ENCODE measurements around the gene DNAH6.

DNA sequence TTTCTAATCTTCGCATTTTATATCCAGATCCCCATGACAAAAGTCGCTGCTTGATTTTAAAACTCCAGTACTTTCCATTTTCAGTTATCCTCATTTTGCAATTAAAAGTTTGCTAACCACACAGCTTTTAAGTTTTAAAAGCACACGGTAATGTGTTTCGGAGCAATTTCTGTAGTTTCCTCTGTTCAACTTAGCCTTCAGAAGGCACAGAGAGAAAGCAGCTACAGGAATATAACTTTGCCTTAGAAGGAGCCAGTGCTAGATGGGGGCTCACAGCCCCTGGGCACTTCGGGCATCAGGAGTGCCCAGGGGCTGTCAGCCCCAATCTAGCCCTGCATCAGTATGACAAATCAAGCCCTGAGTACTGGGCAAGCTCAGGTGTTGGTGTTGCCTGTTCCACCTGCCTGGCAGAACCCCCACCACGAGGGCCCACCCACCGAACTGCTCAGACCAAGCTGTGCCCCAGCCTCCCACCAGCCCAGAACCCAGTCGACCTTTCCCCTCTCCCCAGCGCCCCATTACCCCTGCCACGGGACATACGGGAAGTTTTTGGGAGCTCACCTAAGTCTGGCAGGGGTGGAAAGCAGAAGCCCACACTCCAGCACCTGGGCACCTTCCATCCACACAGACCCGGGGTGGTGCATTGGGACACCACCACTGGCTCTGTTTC lies 317.3 kb downstream of the DNAH6 start:
- TF ChIP-seq, protein P1, sequence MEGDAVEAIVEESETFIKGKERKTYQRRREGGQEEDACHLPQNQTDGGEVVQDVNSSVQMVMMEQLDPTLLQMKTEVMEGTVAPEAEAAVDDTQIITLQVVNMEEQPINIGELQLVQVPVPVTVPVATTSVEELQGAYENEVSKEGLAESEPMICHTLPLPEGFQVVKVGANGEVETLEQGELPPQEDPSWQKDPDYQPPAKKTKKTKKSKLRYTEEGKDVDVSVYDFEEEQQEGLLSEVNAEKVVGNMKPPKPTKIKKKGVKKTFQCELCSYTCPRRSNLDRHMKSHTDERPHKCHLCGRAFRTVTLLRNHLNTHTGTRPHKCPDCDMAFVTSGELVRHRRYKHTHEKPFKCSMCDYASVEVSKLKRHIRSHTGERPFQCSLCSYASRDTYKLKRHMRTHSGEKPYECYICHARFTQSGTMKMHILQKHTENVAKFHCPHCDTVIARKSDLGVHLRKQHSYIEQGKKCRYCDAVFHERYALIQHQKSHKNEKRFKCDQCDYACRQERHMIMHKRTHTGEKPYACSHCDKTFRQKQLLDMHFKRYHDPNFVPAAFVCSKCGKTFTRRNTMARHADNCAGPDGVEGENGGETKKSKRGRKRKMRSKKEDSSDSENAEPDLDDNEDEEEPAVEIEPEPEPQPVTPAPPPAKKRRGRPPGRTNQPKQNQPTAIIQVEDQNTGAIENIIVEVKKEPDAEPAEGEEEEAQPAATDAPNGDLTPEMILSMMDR (IDR thresholded peaks at IDR 0.05), result no peak
- TF ChIP-seq CHD4 (IDR thresholded peaks at IDR 0.05; ENCODE audit: borderline replicate concordance), result no peak
- TF ChIP-seq JUNB (IDR thresholded peaks at IDR 0.05), result no peak
- TF ChIP-seq CBX2 (IDR thresholded peaks at IDR 0.05; ENCODE audit: borderline replicate concordance, low read depth), result no peak
- TF ChIP-seq, protein P2, sequence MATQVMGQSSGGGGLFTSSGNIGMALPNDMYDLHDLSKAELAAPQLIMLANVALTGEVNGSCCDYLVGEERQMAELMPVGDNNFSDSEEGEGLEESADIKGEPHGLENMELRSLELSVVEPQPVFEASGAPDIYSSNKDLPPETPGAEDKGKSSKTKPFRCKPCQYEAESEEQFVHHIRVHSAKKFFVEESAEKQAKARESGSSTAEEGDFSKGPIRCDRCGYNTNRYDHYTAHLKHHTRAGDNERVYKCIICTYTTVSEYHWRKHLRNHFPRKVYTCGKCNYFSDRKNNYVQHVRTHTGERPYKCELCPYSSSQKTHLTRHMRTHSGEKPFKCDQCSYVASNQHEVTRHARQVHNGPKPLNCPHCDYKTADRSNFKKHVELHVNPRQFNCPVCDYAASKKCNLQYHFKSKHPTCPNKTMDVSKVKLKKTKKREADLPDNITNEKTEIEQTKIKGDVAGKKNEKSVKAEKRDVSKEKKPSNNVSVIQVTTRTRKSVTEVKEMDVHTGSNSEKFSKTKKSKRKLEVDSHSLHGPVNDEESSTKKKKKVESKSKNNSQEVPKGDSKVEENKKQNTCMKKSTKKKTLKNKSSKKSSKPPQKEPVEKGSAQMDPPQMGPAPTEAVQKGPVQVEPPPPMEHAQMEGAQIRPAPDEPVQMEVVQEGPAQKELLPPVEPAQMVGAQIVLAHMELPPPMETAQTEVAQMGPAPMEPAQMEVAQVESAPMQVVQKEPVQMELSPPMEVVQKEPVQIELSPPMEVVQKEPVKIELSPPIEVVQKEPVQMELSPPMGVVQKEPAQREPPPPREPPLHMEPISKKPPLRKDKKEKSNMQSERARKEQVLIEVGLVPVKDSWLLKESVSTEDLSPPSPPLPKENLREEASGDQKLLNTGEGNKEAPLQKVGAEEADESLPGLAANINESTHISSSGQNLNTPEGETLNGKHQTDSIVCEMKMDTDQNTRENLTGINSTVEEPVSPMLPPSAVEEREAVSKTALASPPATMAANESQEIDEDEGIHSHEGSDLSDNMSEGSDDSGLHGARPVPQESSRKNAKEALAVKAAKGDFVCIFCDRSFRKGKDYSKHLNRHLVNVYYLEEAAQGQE (IDR thresholded peaks at IDR 0.05), result no peak
- TF ChIP-seq ZC3H11A (IDR thresholded peaks at IDR 0.05), result no peak
- no peak for TF ChIP-seq CEBPB (IDR thresholded peaks at IDR 0.05)
- TF ChIP-seq EP300 (IDR thresholded peaks at IDR 0.05), result no peak
- no peak for TF ChIP-seq HDAC2 (IDR thresholded peaks at IDR 0.05)
- TF ChIP-seq, protein P3, sequence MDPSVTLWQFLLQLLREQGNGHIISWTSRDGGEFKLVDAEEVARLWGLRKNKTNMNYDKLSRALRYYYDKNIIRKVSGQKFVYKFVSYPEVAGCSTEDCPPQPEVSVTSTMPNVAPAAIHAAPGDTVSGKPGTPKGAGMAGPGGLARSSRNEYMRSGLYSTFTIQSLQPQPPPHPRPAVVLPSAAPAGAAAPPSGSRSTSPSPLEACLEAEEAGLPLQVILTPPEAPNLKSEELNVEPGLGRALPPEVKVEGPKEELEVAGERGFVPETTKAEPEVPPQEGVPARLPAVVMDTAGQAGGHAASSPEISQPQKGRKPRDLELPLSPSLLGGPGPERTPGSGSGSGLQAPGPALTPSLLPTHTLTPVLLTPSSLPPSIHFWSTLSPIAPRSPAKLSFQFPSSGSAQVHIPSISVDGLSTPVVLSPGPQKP (IDR thresholded peaks at IDR 0.05; ENCODE audit: low read depth, low read length), result no peak
- TF ChIP-seq MAFK (IDR thresholded peaks at IDR 0.05; ENCODE audit: partially characterized antibody), result no peak
- TF ChIP-seq, protein P4, sequence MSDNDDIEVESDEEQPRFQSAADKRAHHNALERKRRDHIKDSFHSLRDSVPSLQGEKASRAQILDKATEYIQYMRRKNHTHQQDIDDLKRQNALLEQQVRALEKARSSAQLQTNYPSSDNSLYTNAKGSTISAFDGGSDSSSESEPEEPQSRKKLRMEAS (IDR thresholded peaks at IDR 0.05), result no peak

Data from A549 (cell line).